ENCODE data around the gene SIRT5.

Gene SIRT5

GRCh38 chr6:13560651-13561044 lies 13.8 kb upstream of the SIRT5 start:
- no peak for TF ChIP-seq CTCF (IDR thresholded peaks at IDR 0.05; ENCODE audit: low read length, missing control alignments)
- no peak for DNase-seq (ENCODE audit: low read depth)
- no peak overlapping the region for H3K4me3 ChIP-seq (replicated peaks; ENCODE audit: low read depth, low read length)

GRCh38 chr6:13561624-13562267 lies 12.7 kb upstream of the SIRT5 start:
- no peak for DNase-seq (ENCODE audit: low read depth)
- TF ChIP-seq CTCF (IDR thresholded peaks at IDR 0.05; ENCODE audit: low read length, missing control alignments): no peak
- H3K4me3 ChIP-seq (replicated peaks; ENCODE audit: low read depth, low read length): no peak overlapping the region

- H3K4me3 ChIP-seq (replicated peaks; ENCODE audit: low read depth, low read length): no peak overlapping the region
- DNase-seq (ENCODE audit: low read depth): no peak
- TF ChIP-seq CTCF (IDR thresholded peaks at IDR 0.05; ENCODE audit: low read length, missing control alignments): no peak
Observed at GRCh38 chr6:13563009-13563408, 11.4 kb upstream of the SIRT5 start.

GRCh38 chr6:13565921-13566320 lies 8.5 kb upstream of the SIRT5 start:
- no peak for TF ChIP-seq CTCF (IDR thresholded peaks at IDR 0.05; ENCODE audit: low read length, missing control alignments)
- no peak for DNase-seq (ENCODE audit: low read depth)
- H3K4me3 ChIP-seq (replicated peaks; ENCODE audit: low read depth, low read length): no peak overlapping the region

GRCh38 chr6:13566500-13566899 lies 7.9 kb upstream of the SIRT5 start:
- TF ChIP-seq CTCF (IDR thresholded peaks at IDR 0.05; ENCODE audit: low read length, missing control alignments): no peak
- no peak for DNase-seq (ENCODE audit: low read depth)
- H3K4me3 ChIP-seq (replicated peaks; ENCODE audit: low read depth, low read length): no peak overlapping the region

DNA sequence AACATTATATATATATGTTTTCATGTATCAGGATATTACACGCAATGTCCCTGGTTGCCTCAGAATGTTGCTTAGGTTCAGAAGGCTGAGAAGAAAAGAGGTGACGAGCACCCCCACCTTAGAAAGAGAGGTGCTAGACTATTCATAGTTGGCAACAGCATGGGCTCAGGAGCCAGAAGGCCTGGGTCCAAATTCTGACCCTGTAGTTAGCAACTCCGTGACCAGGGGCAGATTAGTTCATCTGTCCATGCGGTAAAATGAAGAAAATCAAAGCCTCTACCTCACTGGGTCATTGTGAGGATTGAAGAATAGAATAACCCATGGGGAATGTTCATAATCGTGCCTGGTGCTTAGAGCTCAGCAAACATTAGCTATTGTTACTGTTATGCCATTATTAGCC lies 5.4 kb upstream of the SIRT5 start:
- no peak for DNase-seq (ENCODE audit: low read depth)
- TF ChIP-seq CTCF (IDR thresholded peaks at IDR 0.05; ENCODE audit: low read length, missing control alignments): no peak

DNA sequence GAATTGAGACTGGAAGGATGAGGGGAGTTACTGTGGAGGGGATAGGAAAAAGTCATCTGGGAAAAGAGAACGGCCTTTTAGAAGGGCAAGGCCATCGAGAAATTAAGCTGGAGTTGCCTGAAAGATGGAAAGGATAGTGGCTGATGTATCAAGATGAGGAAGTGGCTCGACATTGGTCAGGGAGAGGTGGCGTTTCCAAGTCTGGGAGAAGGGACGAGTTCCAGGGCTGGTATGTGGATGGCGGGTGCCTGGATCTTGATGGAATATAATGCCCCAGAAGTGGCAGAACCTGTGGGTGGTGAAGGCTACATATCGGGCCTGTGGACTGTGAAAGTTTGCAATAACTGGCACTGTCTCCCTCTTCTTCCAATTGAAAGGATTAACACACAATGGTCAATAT lies 2.2 kb upstream of the SIRT5 start:
- H3K4me3 ChIP-seq (replicated peaks; ENCODE audit: low read depth, low read length): no peak overlapping the region
- TF ChIP-seq CTCF (IDR thresholded peaks at IDR 0.05; ENCODE audit: low read length, missing control alignments): no peak
- no peak for DNase-seq (ENCODE audit: low read depth)

More for the DNA sequence above, 5.4 kb upstream of the SIRT5 start:
- no peak overlapping the region for H3K4me3 ChIP-seq (replicated peaks; ENCODE audit: low read depth, low read length)
